ENCODE data around the gene UBE2V1.
"Not testable (repeated sequence)": the region's sequence is repeated elsewhere in the genome, so short reads cannot be mapped to it uniquely, and the experiment has no call there.

UBE2V1 gene

DNA sequence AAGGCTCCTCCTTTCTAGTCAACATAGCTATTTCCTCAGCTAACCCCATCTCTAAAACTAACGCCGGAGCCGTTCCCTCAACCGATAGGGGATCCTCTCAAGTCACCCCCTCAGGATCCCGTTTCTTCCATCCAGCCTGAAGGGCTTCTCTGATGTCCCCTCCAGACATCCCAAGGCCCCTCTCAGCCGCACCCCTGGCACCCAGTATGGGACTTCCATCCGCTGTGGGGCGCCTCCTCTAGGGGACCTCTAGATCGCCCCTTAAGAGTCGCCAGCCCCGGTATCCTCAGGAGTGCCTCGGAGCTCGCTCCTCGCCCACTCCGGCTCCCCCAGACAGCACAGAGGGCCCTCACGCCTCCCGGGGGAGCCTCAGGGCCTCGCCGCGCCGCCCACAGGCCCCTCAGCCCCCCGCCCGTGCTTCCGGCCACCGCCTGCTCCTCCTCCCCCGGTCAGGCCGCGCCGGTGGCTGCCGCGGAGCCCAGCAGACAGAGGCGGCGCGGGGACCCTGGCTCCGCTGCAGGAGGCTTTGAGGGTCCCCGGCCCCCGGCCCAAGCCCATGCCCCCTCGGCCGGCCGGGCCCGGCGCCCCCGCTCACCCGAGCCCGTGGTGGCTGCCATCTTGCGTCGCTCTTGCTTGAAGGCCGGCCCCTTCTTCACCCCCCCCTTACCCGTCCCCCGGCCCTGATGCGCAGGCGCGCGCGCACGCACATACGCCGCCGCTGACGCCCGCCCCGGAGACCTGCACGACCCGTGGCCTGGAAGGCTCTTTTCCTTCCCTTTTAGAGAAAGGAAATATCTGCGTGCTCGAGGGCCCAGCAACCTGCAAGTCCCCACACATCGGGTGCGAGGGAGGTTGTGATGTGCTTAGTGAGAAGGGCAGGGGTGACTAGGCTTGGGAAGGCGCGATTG, at the start of gene UBE2V1:
Gene UBE2V1, minus strand, starts transcription at position 639 of the 908 bp plus-strand sequence. Its CDS starts 22 bp downstream, at position 617.
- DNase-seq = peak; percentile 96

DNA sequence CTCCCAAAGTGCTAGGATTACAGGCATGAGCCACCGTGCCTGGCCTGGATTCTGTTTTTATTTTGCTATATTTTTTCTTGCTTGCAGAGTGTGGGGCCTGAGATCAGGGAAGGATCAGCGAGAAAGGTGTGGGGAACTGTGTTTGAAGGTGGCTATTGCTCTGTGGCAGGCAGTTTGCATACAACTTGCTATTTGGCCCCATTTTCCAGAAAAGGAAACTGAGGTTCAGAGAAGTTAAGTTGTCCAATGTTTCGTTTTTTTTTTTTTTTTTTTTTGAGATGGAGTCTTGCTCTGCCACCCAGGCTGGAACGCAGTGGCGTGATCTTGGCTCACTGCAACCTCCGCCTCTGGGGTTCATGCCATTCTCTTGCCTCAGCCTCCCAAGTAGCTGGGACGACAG, 48.5 kb upstream of the UBE2V1 start:
- DNase-seq = not testable (repeated sequence)

DNA sequence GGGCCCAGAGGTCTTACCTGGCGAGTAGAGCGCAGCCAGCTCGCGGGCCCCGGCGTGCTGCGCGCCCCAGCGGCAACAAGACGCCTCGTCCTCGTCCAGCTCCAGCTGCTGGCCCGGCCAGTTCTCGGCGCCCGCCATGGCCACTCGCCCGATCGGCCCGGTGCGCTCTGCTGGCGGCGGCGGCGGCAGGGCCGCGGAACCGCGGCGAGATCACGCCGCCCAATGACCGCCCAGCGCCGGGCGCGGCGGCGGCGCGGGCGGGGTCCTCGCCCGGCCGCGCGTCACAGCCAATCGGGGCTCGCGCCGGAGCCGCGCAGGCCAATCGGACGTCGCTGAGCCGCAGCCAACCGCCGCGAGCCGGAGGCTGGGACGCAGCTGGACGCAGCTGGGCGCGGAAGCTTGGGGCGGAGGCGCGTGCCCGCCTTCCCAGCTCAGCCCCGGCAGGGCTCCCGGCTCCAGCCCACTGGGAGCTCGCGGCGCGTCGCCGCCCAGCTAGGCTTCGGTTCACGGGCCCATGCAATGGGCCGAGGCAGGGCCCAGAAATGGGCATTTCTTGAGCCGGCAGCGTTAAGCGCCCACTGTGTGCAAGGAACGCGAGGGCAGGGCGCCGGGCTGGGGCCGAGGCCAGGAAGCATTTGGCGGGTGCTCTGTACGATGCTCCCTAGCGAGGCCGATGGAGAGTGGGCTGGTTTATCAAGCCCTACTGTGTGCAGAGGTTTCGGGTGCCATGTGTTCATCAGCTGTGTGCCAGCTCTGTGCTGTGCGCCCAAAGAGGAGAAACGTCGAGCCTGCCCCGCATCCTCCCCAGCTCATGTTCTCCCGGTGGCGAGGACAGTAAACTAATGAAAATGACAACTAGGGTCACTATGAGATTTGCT, 40.8 kb upstream of the UBE2V1 start, which contains the start of gene PEDS1:
Gene PEDS1, minus strand, starts transcription at position 224 of the 878 bp plus-strand sequence. Its CDS starts 86 bp downstream, at position 138.
- peak; percentile 94 for DNase-seq

DNA sequence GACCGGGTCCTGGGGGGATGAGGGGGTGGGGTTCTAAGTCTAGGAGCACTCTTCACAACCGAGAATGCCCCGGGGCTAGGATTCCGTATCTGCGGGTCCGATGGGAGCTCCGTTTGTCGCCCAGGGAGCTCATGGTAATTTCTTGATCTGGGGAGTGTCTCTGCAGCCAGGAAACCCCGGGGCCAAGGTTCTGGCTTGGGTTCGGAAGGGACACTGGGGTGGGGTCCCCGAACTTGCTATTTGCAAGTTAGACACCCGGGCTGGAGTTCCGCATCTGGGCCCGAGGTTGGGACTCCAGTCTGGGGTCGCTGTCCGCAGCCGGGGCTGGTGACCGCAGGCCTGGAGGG, 40.2 kb upstream of the UBE2V1 start:
- DNase-seq = no peak

DNA sequence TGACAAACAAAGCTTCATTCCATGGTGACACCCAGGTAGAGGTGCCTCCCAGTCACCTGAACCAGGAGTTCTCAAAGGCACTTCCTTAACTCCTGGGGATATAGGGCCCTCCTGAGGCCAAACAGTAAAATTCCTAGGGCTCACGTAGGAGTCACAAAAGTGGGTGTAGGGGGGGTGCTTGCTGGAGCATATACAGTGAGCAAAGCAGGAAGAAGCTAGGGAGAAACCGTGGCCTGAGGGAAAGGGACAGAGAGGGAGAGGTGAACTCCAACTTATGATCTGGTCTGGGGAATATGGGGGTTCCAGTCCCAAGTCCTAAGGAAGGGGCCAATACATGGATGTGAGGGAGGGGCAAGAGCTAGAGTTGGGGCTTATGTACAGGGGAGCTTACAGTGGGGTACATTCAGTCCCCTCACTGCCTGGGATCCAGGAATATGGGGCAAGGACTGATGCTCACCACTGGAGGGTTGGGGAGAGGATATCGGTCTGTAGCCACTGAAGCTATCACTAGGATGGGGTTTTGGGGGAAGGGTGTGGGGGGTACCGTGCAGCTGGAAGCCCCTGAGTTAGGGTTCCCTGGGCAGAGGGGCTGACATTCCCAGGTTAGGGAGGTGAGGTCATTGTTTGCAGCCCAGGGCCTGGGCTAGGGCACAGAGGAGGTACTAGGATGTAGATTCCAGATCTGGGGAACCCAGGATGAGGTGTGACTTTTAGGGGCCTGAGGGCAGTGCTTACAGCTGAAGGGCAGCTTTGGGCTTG, 39.6 kb upstream of the UBE2V1 start:
- DNase-seq = no peak

DNA sequence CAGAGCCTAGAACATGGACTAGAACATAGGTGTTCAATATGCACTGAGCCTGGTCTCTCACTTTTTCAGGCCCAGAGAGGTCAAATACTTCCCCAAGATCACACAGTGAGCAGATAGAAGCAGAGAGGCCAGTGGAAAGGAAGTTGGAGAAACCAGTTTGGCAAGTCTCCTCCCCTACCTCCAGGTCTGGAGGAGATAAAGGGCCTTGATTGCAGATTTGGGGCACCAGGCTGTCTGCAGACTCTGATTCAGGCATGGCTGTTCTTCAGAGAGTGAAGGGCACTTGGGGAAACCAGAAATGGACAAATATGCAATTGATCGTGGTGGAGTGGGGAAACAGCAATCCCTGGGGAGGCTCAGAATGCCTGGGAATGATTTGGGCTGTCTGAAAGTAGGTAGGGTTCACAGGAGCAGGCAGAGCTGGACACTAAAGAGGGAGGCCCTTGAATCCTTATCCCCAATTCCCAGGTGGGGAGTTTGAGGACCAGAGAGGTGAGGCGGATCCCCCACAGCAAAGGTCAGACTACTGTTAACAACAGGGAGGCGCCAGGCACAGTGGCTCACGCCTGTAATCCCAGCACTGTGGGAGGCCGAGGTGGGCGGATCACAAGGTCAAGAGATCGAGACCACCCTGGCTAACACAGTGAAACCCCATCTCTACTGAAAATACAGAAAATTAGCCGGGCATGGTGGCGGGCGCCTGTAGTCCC, 38.2 kb upstream of the UBE2V1 start:
- no peak for DNase-seq

DNA sequence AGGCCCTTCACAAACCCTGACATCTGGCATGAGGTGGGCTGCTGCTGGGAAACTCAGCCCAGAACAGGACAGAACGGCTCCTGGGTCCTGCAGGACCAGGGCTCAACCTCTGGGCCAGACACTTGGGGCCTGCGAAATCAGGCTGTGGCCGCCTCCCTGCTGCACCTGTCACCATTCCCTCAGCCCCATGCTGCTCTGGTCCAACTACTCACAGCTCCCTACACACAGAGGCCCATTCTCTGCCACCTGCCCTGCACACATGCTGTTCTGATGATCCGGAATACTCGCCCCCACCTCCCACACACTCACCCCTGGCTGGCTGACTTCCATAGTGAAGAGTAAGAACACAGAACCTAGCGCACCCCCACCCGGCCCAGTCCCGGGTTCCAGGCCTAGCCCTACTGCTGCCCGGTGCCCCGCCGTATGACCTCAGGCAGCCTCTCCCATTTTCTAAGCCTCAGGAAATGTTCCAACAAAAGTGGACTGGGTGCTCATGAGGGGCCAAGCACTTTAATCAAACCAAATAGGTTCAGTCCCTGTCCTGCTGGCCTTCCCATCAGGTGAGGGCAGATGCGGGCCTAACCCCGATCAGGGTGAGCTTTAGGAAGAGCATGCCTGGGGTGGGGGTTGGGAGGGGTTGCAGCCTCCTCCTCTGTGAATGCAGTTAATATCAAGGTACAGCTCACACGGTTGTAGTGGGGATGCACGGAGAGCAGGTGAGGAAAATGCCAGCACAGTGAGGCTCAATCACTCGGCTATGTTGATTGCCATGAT, 36.7 kb upstream of the UBE2V1 start:
- no peak for DNase-seq

DNA sequence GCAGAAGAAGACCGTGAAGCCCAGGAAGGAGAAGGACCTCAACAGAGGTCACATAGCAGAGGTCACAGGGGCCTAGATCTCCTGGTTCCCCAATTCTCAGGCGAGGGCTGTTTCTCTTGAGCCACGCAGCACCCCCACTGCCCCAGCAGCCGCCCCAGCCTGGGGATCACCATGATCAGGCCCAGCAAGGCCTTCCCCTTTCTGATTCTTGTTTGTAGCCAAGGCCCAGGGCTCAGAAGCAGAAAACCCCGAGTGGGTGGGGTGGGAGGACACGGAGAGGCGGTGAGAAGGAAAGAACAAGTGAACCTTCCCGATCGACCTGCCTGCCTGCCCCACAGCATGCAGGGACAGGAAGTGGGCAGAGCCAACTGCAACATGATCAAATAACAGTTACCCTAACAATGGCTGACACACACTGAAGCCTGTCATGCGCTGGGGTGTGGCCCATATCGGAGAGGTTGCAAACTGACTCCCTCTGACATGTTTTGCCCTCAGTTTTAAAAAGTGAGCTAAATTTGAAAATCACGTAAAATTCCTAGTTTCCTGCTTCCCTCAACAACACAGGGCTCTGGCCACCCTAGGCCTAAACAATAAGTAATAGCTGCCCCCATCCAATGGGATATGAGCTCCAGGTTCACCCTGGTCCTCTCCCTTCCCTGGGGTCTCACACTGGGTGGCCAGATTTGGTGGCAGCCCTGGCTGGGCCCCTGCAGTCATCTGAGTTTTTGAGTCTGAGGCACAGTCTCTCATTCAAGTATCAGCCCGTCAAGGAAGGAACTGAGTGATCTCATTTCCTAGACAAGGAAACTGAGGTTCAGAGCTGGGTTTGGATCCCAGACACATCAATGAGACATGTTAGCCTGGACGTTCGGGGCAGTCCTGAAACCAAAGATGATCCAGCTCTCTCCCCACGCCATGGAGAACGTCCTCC, 34.0 kb upstream of the UBE2V1 start:
- peak; percentile 91 for DNase-seq

DNA sequence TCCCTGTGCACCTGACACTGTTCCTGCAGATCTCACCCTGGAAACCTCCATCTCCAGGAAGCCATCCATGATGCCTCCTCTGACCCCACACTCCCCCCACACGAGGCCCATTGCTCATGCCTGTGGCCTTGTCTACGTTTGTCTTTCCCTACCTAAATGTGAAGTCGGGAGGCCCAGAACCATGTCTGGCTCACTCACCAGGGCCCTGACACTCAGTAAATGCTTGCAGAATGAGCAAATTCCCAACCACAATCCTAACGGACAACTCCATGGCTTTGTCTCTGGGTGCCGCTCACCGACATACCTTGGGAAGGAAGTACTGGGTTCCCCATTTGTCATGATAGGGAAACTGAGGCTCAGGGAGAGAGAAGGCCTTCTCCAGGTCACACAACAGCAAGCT, 33.3 kb upstream of the UBE2V1 start:
- DNase-seq = no peak

DNA sequence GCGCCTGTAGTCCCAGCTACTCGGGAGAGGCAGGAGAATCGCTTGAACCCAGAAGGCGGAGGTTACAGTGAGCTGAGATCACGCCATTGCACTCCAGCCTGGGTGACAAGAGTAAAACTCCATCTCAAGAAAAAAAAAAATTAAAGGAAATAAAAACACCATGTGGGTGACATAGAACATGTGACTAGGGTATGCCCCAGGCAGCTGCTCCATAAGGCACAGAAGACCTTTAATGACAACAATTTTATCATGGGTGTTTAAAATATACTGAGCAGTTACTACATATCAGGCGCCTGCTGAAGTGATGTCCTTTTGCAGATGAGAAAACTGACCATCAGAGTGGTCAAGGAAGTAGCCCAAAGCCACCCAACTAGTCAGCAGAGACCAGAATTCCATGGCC, 32.6 kb upstream of the UBE2V1 start:
- no peak for DNase-seq

DNA sequence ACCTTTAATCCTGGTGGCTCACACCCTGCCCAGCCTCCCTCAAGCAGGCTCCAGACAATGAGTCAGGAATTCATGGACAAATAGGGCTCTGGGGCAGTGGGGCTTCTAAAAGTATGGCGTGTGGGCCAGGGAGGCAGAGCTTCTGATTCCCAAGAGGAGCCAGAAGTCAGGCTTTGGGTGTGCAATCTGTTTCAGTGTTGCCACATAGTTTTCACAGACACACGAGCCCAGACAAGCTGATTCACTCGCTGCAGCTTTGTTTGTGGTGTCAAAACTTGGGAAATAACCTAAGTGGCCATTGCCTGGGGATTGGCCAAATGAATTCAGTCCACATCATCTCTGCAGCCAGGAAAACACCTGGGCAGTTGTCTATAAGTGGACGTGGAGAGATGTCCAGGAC, 31.4 kb upstream of the UBE2V1 start:
- DNase-seq = no peak

DNA sequence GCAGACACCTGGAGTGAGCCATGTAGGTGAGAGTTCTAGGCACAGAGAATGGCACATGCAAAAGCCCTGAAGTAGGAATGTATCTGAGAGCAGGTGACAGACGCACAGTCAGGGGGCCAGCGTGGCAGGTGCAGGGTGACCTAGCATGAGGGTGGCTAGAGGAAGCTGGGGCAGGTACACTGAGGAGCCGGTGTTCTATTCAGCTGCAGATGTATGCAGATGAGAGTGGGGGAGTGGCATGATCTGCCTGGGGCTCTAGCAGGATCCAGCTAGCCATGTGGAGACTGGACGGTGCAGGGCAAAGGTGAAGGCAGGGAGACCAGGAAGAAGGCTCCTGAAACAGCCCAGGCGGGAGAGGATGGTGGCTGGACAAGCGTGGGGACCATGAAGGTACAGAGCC, 29.9 kb upstream of the UBE2V1 start:
- no peak for DNase-seq

DNA sequence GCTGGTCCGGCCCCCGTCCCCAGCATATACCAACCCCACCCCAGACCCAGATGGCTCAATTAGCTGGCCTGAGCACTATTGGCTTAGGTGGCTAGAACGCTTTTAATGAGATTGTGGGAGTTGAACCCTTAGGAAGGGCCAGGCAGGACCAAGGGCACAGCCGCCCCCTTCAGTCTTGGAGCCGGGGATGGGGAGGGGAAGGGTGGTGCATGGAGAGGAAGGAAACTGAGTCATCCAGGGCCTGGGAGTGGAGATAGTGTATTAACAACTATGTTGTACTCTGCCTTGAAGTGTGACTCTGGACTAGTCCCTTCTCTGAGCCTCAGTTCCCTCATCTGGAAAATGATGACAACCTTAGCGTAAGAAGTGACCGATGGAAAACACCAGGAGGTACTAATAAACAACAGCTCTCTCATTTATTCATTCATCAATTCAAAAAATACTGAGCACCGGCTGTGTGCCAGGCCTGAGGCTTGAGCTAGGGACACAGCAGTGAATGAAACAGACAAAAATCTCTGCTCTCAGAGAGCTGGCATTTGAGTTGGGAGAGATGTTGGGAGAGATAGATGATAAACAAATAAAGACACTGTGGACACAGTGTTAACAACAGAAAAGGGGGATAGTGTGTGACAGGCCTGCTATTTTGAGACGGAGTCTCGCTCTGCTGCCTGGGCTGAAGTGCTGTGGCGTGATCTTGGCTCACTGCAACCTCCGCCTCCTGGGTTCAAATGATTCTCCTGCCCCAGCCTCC, 29.0 kb upstream of the UBE2V1 start:
- no peak for DNase-seq

DNA sequence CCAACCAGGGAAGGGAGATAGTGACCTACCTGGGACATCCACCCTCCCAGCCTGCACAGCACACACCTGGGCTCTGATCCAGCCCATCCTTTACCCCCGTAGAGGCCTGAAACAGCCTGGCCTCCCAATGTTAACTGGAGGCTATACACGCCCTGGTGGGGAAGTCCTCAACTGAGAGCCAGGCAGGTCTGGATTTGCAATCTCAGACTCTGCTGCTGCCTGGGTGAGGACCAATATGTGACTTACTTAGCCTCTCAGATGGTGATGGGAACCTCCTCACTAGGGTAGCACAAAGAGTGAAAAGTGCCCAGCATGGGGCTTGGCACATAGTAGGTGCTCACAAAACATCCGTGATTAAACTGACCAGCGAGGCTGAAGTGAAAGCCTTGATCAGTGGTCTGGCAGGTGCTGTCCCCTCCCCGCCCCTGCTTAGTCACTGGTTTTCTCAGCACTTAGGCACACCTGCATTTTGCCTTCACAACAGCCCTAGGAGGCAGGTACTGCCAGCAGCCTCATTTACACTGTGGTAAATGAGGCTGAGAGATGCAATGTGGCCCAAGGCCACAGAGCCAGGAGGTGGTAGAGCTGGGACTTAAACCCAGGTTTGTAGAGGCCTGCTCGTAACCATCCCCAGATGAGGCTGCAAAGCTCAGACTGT, 28.2 kb upstream of the UBE2V1 start:
- no peak for DNase-seq

DNA sequence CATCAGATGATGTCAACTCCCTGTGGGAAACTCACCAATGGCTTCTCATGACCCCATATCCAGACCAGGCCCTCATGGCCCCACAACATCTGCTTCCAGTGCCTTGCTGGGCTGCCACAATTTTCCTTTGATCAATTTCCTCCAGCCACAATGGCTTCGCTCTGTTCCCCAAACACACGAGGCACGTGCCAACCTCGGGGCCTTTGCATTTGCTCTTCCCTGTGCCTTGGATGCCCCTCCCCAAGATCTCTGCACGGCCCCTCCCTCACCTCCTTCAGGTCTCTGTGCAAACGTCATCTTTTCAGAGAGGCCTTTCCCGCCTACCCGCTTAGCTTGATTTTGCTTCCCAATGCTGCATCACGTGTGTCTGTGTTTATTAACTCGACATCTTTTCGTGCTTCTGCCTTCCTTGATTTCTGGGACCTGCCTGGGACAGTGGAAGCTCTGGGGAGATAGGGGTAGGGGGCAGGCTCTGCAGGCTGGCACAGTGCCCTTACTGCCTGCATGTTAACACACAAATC, 27.4 kb upstream of the UBE2V1 start:
- no peak for DNase-seq

DNA sequence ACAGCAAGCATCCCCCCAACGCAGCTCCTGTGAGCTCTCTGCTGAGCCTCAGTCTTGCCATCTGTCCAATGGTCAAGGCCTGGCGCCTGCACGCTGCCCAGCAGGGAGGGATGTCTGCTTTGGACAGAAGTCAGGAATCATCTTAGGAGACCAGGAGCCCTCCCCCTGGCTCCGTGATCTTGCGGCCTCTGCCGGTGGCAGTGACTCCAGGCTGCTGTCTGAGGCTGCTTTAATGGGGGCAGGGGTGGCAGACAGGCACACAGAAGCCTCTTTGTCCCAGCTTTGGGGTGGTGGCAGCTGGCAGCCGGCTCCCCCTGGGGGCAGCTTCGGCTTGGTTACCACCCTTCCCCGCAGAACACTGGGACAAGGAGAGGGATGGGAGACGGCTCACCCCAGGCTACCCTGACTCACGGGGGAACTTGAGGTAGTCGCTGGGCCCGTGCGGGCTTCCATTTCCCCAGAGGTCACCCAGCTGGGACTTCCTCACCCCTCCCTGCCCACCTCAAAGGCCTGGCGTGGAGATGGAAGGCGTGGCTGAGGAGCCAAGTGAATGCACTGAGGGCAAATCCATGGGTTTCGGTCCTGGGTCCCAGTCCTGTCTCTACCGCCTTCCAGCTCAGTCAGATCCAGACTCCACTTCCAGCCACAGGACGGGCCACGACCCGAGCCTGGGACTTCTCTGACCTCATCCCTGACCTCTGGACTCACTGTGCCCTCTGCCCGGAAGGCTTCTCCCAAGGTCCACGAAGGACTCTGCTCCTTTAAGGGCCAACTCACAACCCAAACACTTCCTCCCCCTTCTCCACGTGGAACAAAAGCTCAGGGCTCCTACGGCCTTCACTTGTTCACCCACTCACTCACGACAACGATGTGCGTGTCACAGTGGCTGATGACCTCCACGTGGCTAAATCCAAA, 25.8 kb upstream of the UBE2V1 start:
- DNase-seq = no peak

DNA sequence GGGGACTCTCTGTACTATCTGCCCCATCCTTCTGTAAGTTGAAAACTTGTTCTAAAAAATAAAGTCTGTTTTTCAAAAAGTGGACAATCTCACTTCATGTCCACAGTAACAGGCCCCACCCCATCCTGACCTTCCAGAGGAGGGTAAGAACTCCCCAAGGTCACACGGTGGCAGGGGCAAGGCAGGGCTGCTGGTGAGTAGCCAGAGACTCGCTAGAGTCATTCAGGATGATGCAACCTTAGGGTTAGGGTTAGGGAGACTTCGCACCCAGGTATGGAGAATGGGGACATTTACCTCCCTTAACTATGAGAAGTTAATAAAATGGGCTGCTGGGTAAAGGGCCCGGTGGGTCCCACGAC, 25.1 kb upstream of the UBE2V1 start:
- DNase-seq = no peak

DNA sequence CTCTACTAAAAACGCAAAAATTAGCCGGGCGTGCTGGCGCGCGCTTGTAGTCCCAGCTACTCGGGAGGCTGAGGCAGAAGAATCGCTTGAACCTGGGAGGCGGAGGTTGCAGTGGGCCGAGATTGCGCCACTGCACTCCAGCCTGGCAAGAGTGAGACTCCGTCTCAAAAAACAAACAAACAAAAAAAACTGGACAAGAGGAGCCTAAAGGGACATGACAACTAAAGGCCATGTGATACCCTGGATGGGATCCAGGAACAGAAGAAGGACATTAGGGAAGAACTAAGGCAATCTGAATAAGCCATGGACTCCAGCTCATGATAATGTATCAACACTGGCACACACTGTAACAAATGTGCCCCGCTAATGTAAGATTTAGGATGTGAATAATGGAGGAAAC, 24.8 kb upstream of the UBE2V1 start:
- DNase-seq = not testable (repeated sequence)

Data from activated effector memory CD4-positive, alpha-beta T cell treated with anti-CD3 and anti-CD28 coated beads, Interleukin-2, amount 50 U/mL, for 16 hours (primary cell).